ENCODE data around the gene PATJ.
"Not testable (repeated sequence)": the region's sequence is repeated elsewhere in the genome, so short reads cannot be mapped to it uniquely, and the experiment has no call there.

PATJ gene

GRCh38 chr1:62109124-62109523 lies 366.8 kb downstream of the PATJ start:
- DNase-seq = no peak

- DNase-seq = no peak
These were observed 368.0 kb downstream of the PATJ start for GRCh38 chr1:62110198-62110817.

- DNase-seq = no peak
These were observed 368.8 kb downstream of the PATJ start for GRCh38 chr1:62111084-62111483.

GRCh38 chr1:62113507-62113906 lies 371.2 kb downstream of the PATJ start:
- no peak for DNase-seq

GRCh38 chr1:62117018-62117750 lies 374.9 kb downstream of the PATJ start:
- no peak for DNase-seq

GRCh38 chr1:62126579-62127290 lies 384.5 kb downstream of the PATJ start:
- no peak for DNase-seq

GRCh38 chr1:62128745-62129144 lies 386.5 kb downstream of the PATJ start:
- no peak for DNase-seq

GRCh38 chr1:62131093-62131725 lies 388.9 kb downstream of the PATJ start:
- peak; percentile 72 to 81 for DNase-seq

- DNase-seq = no peak
These were observed 395.7 kb downstream of the PATJ start for GRCh38 chr1:62138029-62138428.

- no peak for DNase-seq
These were observed 397.1 kb downstream of the PATJ start for GRCh38 chr1:62139410-62139809.

GRCh38 chr1:62140666-62141065 lies 398.4 kb downstream of the PATJ start:
- DNase-seq = no peak

GRCh38 chr1:62142496-62142895 lies 400.2 kb downstream of the PATJ start:
- no peak for DNase-seq

GRCh38 chr1:62144238-62144831 lies 402.1 kb downstream of the PATJ start:
- DNase-seq = peak; percentile 46 to 70

GRCh38 chr1:62159940-62160348 lies 417.7 kb downstream of the PATJ start:
- no peak for DNase-seq

- no peak for DNase-seq
These were observed 419.4 kb downstream of the PATJ start for GRCh38 chr1:62161711-62162110.

- DNase-seq = not testable (repeated sequence)
These were observed 428.1 kb downstream of the PATJ start for GRCh38 chr1:62170380-62170779.

- peak; percentile 77 to 82 for DNase-seq
These were observed 433.4 kb downstream of the PATJ start for GRCh38 chr1:62175568-62176179.

GRCh38 chr1:62176597-62177312 lies 434.5 kb downstream of the PATJ start:
- DNase-seq = no peak

- no peak for DNase-seq
These were observed 435.3 kb downstream of the PATJ start for GRCh38 chr1:62177621-62178020.

GRCh38 chr1:62178372-62178771 lies 436.1 kb downstream of the PATJ start:
- no peak for DNase-seq

GRCh38 chr1:62180054-62180453 lies 437.8 kb downstream of the PATJ start:
- not testable (repeated sequence) for DNase-seq

GRCh38 chr1:62180639-62181038 lies 438.4 kb downstream of the PATJ start:
- DNase-seq = no peak
